ENCODE results near the gene P2RY13. TPM values are rescaled to one million over a fixed set of nuclear protein-coding genes. Genes with fewer than 3 reads are reported as not detected.

The P2RY13 gene
- total and polyA plus RNA-seq, 2 experiments from 2014 or later, result not detected

DNA sequence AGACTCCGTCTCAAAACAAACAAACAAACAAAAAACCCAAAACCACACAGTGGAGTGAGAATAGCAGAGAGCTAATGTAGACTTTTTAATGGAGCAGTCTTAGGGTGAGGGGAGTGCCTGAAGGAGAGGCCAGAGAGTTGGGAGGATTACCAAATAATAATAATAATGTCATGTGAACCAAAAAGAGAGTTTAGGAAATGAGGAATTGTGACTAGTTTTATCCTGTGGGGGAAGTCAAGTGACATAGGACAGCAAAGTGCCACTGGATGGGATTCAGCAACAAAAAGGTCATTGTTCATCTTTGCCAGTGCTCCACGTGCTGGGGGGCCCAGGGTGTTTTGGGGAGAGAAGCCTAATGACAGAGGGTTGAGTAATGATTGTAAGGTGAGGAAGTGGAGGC lies 25.6 kb downstream of the P2RY13 start:
- no peak for DNase-seq (ENCODE audit: low spot score)
- H3K79me2 ChIP-seq, result no peaks in the 10 kb centered on the region
- 80% methylated on average over 2 of the region's 2 CpGs for WGBS (ENCODE audit: low lambda C conversion rate, missing lambda C conversion rate)
- no peak overlapping the region for H2AFZ ChIP-seq
- H3K9me3 ChIP-seq (ENCODE audit: low read depth), result no peaks in the 10 kb centered on the region
- no peak overlapping the region for H3K4me2 ChIP-seq
- H3K36me3 ChIP-seq (replicated peaks; ENCODE audit: insufficient read depth, low read depth), result no peaks in the 10 kb centered on the region
- H3K27me3 ChIP-seq, result no peaks in the 10 kb centered on the region
- no peaks in the 10 kb centered on the region for H3K9me2 ChIP-seq (replicated peaks; ENCODE audit: insufficient read depth)
- TF ChIP-seq, protein P1, sequence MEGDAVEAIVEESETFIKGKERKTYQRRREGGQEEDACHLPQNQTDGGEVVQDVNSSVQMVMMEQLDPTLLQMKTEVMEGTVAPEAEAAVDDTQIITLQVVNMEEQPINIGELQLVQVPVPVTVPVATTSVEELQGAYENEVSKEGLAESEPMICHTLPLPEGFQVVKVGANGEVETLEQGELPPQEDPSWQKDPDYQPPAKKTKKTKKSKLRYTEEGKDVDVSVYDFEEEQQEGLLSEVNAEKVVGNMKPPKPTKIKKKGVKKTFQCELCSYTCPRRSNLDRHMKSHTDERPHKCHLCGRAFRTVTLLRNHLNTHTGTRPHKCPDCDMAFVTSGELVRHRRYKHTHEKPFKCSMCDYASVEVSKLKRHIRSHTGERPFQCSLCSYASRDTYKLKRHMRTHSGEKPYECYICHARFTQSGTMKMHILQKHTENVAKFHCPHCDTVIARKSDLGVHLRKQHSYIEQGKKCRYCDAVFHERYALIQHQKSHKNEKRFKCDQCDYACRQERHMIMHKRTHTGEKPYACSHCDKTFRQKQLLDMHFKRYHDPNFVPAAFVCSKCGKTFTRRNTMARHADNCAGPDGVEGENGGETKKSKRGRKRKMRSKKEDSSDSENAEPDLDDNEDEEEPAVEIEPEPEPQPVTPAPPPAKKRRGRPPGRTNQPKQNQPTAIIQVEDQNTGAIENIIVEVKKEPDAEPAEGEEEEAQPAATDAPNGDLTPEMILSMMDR (IDR thresholded peaks at IDR 0.05; ENCODE audit: poor library complexity), result no peak
- TF ChIP-seq EZH2phosphoT487 (IDR thresholded peaks at IDR 0.05; ENCODE audit: low read depth, severe bottlenecking, unreplicated experiment) (no peak), EZH2 (IDR thresholded peaks at IDR 0.05; ENCODE audit: borderline replicate concordance) (no peak)
- H3K27ac ChIP-seq, result peak overlapping the region; percentile 3
- peaks cover 15% of the 10 kb centered on the region for H3K4me1 ChIP-seq (ENCODE audit: insufficient read depth)
- no peak overlapping the region for H3K4me3 ChIP-seq
- H4K20me1 ChIP-seq (ENCODE audit: insufficient read depth, poor library complexity, severe bottlenecking), result no peaks in the 10 kb centered on the region

DNA sequence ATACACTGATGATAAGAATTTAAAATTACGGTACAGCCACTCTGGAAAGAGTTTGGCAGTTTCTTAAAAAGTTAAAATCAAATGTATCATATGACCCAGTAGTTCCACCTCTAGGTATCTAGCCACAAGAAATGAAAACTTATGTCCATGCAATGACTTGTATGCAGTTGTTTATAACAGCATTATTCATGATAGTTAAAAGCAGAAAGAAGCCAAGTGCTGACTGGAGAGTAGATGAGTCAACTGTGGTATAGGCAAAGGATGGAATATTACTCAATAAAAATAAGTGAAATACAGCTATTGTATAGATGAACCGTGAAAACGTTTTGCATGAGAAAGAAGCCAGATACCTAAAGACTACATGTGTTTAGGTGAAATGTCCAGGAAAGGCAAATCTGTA lies 27.6 kb downstream of the P2RY13 start:
- Histone ChIP-seq H3K4me1 (ENCODE audit: insufficient read depth) (peaks cover 15% of the 10 kb centered on the region), H3K36me3 (replicated peaks; ENCODE audit: insufficient read depth, low read depth) (no peaks in the 10 kb centered on the region), H2AFZ (no peak overlapping the region), H3K9me3 (ENCODE audit: low read depth) (no peaks in the 10 kb centered on the region), H3K4me3 (no peak overlapping the region), H3K27ac (no peak overlapping the region), H3K27me3 (no peaks in the 10 kb centered on the region), H4K20me1 (ENCODE audit: insufficient read depth, poor library complexity, severe bottlenecking) (no peaks in the 10 kb centered on the region), H3K9me2 (replicated peaks; ENCODE audit: insufficient read depth) (no peaks in the 10 kb centered on the region), H3K4me2 (no peak overlapping the region), H3K79me2 (no peaks in the 10 kb centered on the region)
- WGBS (ENCODE audit: low lambda C conversion rate, missing lambda C conversion rate), result 91% methylated on average over 3 of the region's 3 CpGs
- TF ChIP-seq EZH2 (IDR thresholded peaks at IDR 0.05; ENCODE audit: borderline replicate concordance) (no peak), EZH2phosphoT487 (IDR thresholded peaks at IDR 0.05; ENCODE audit: low read depth, severe bottlenecking, unreplicated experiment) (no peak)
- TF ChIP-seq, protein P1 (IDR thresholded peaks at IDR 0.05; ENCODE audit: poor library complexity), result no peak
- DNase-seq (ENCODE audit: low spot score), result no peak

DNA sequence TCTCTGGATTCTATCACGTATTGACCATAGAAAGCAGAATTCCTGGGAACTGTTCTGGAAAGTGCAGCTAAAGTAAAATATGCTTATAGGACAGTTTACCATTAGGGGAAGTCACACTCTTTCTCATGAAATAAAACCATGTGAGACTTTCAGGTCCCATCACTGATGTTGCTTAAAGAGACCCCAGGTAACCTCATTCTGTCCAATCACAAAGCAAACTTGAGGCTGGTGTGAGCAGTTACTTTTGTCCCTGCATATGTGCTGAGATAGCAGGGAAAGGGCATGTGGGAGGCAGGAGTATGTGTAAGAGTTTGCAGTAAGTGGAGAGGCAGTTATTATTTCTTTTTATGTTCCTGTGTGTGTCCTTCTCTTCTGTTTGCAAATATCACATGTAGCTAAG lies 28.8 kb downstream of the P2RY13 start:
- no peaks in the 10 kb centered on the region for H3K36me3 ChIP-seq (replicated peaks; ENCODE audit: insufficient read depth, low read depth)
- no peaks in the 10 kb centered on the region for H3K9me2 ChIP-seq (replicated peaks; ENCODE audit: insufficient read depth)
- TF ChIP-seq, protein P1 (IDR thresholded peaks at IDR 0.05; ENCODE audit: poor library complexity), result no peak
- no peak for TF ChIP-seq EZH2phosphoT487 (IDR thresholded peaks at IDR 0.05; ENCODE audit: low read depth, severe bottlenecking, unreplicated experiment)
- no peak for TF ChIP-seq EZH2 (IDR thresholded peaks at IDR 0.05; ENCODE audit: borderline replicate concordance)
- H3K4me3 ChIP-seq, result no peak overlapping the region
- no peaks in the 10 kb centered on the region for H3K79me2 ChIP-seq
- no peak overlapping the region for H2AFZ ChIP-seq
- peaks cover 11% of the 10 kb centered on the region for H3K4me1 ChIP-seq (ENCODE audit: insufficient read depth)
- 91% methylated on average over 1 of the region's 1 CpG for WGBS (ENCODE audit: low lambda C conversion rate, missing lambda C conversion rate)
- H3K27me3 ChIP-seq, result no peaks in the 10 kb centered on the region
- no peaks in the 10 kb centered on the region for H3K9me3 ChIP-seq (ENCODE audit: low read depth)
- no peaks in the 10 kb centered on the region for H4K20me1 ChIP-seq (ENCODE audit: insufficient read depth, poor library complexity, severe bottlenecking)
- no peak overlapping the region for H3K27ac ChIP-seq
- H3K4me2 ChIP-seq, result no peak overlapping the region
- DNase-seq (ENCODE audit: low spot score), result no peak

DNA sequence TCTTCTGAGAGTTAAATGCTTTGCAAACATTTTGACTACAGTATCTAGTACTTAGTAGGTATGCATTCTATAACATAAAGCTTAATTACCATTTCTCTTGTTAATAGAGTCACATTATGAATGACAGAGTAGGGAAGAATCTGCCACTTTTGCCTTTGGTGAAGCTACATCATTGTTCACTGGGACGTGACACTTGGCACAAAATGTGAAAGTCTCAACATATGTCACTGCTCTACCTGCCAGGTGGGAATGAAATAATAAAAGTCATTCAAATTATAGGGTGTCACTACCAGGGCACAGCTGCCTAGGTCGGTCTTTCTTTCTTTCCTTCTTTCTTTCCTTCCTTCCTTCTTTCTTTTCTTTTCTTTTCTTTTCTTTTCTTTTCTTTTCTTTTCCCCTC lies 30.3 kb downstream of the P2RY13 start:
- Histone ChIP-seq H3K27me3 (no peaks in the 10 kb centered on the region), H3K4me1 (ENCODE audit: insufficient read depth) (no peaks in the 10 kb centered on the region), H3K79me2 (no peaks in the 10 kb centered on the region), H3K4me2 (no peak overlapping the region), H4K20me1 (ENCODE audit: insufficient read depth, poor library complexity, severe bottlenecking) (no peaks in the 10 kb centered on the region), H3K36me3 (replicated peaks; ENCODE audit: insufficient read depth, low read depth) (no peaks in the 10 kb centered on the region), H3K4me3 (no peak overlapping the region), H3K27ac (no peak overlapping the region), H3K9me3 (ENCODE audit: low read depth) (no peaks in the 10 kb centered on the region), H2AFZ (no peak overlapping the region), H3K9me2 (replicated peaks; ENCODE audit: insufficient read depth) (no peaks in the 10 kb centered on the region)
- TF ChIP-seq, protein P1 (IDR thresholded peaks at IDR 0.05; ENCODE audit: poor library complexity), result no peak
- no peak for TF ChIP-seq EZH2 (IDR thresholded peaks at IDR 0.05; ENCODE audit: borderline replicate concordance)
- no peak for TF ChIP-seq EZH2phosphoT487 (IDR thresholded peaks at IDR 0.05; ENCODE audit: low read depth, severe bottlenecking, unreplicated experiment)
- 97% methylated on average over 2 of the region's 2 CpGs for WGBS (ENCODE audit: low lambda C conversion rate, missing lambda C conversion rate)
- DNase-seq (ENCODE audit: low spot score), result no peak
